VCaP (cell line): ENCODE data around the gene FOXA3.

ENCODE experiments used
- H3K27ac ChIP-seq: fragments of 450-650 bp; 2 replicates; pipeline ENCODE4 v1.5.1; 2017
- CTCF ChIP-seq: fragments of 450-650 bp; conservative IDR thresholded peaks from 2 replicates; pipeline ENCODE4 v1.5.1; 2017; ENCODE audit warnings: mild to moderate bottlenecking, moderate library complexity

FOXA3 gene

GRCh38 chr19:45906221-45906620 lies 42.1 kb downstream of the FOXA3 start:
- TF ChIP-seq CTCF: no peak
- H3K27ac ChIP-seq: no peak overlapping the region

GRCh38 chr19:45908956-45909355 lies 44.8 kb downstream of the FOXA3 start:
- H3K27ac ChIP-seq: no peak overlapping the region
- no peak for TF ChIP-seq CTCF

GRCh38 chr19:45911291-45911690 lies 47.2 kb downstream of the FOXA3 start:
- H3K27ac ChIP-seq: no peak overlapping the region
- TF ChIP-seq CTCF: no peak

GRCh38 chr19:45913874-45914830 lies 50.0 kb downstream of the FOXA3 start, which contains the start of gene NANOS2:
TSS of gene NANOS2 (minus strand) at chr19:45914778. CDS start at chr19:45914693, 85 bp downstream.
- TF ChIP-seq CTCF: no peak
- no peak within 1 kb of the TSS for H3K27ac ChIP-seq

- TF ChIP-seq CTCF: no peak
- H3K27ac ChIP-seq: no peak overlapping the region
Measured at GRCh38 chr19:45917421-45918091, 53.4 kb downstream of the FOXA3 start.

GRCh38 chr19:45918721-45919120 lies 54.6 kb downstream of the FOXA3 start:
- no peak overlapping the region for H3K27ac ChIP-seq
- TF ChIP-seq CTCF: no peak

GRCh38 chr19:45919678-45920077 lies 55.6 kb downstream of the FOXA3 start:
- no peak overlapping the region for H3K27ac ChIP-seq
- no peak for TF ChIP-seq CTCF
